NK-92 (cell line): ENCODE measurements around the gene CCNY.

Experiments used
- DNase-seq: peaks from one replicate; lab custom pipeline; 2025; ENCODE audit not compliant: unreplicated experiment; lab: John Stamatoyannopoulos, UW

Gene CCNY

DNA sequence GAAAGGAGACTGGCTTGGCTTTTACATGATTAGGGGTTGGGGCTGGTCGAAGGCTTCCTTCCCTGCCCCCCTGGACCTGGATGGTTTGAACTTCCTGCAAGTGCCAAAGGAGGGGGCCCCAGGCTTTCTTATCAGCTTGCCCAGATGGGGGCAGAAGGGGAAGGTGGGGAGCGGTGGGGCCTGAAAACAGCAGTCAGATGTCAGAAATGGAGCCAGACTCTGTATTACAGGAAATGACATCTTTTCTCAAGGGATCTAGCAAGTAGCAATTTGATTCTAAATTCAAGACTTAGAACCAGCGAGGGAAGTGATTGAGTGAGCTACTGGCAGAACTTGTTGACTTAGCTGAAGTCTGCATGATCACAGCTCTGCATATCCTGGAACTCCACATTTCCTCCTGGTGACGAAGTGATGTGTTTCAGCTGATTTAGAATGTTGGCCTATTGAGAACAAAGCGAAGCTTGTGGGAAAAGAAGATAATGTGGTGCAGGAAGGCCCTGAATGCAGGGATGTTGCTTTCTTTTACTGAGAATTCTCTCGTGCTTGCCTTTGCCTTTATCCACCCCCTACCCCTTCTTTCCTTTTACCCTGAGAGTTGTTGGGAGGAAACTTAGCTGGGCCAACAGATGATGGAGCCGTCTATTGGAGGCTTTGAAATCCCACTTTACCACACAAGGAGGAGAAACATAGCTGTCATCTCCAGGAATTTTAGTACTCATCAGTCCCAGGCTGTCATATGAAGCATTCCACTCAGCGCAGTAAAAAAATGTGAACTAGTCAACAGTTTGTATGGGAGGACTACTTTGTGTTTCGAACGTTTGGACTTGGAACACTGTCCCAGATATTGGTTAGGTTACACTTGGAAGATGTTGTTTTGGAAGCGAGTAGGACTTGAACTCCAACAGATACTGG lies 43.2 kb downstream of the CCNY start:
- no peak for DNase-seq

DNA sequence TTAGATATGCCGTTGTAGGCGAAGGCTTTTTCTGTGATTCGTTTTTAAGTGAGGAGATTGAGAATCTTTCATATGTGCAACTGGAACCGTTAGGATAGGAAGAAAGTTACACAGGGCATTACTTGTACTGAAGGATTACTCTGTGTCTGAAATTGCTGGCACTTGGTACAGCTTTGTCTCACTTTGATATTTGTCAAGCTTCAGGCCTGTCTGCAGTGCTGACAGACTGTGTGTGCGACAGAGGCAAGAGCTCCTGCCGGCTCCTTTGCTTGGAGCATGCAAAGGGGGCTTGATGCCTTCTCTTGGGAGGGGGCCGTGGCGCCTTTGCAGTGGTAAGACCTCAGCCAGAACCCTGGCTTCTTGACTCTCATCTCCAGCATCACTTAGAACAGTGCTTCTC lies 45.8 kb downstream of the CCNY start:
- DNase-seq: no peak

DNA sequence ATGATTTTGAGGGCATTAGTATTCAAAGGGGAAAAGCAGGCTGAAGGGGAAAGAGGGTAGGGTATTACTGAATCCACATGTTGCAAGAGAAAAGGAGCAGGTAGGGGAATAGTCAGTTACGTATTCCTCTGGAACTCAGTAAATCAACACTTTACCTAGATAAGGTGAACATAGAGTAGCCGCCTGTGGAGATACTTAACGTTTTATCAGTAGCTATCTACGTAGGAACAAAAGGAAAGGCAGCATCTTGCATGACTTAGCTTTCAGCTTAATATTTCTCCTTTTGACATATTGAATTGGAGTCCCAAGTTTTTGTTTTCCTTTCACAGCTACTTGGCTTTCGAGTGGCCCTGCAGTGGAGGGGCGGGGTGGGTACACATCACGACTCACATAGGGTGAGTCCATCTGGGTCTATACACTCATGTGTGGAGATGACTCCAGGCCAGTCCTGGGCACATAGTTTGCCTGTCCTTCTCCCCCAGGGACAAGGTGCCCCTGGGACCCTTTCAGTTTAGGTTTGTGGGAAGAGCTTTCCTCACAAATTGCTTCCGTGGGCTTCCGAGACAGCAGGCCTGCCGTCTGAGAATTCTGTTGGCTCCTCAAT lies 48.1 kb downstream of the CCNY start:
- no peak for DNase-seq

DNA sequence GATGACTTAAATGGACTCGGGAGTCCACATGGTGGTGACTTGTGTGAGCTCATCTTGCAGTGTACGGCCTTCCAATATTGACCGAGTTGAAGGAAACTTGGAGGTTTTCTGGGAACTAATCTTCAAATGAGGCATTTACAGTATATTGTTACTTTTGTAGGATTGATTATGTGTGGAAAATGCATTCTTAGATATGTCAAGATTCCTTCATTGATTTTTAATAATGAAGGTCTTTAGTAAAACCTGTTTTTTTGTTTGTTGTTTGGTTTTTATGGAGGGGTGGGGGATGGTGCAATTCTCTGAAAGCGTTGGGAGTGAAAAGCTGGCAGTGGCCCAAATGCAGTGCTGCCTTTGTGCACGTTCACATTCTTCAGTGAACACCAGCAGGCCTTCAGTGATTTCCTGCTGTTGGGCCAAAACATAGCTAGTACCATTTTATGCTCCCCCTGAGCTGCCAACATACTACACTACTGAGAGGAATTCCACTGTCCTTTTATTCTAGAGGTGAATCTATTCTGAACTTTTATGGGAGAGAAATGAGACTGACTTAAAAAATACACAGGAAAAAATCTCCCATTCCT lies 50.4 kb downstream of the CCNY start:
- no peak for DNase-seq

DNA sequence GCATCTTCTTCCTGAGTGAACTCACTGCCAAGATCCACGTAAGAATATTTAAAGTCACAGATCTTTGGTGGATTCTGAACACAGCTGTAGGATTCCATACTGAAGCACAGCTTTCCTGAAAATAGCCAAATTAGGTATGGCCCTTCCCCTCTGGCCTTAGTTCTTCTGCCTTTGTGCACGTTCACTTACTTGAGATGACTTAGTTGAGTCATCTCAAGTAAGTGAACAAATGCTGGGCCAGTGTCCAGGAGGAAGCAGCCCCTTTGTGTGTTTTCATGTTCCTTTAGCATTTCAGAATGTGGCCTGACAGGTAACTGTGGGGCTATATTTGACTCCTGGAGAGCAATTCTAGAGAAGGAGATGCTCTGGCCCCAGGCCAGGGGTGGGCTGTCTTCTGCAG lies 51.5 kb downstream of the CCNY start:
- DNase-seq: no peak

DNA sequence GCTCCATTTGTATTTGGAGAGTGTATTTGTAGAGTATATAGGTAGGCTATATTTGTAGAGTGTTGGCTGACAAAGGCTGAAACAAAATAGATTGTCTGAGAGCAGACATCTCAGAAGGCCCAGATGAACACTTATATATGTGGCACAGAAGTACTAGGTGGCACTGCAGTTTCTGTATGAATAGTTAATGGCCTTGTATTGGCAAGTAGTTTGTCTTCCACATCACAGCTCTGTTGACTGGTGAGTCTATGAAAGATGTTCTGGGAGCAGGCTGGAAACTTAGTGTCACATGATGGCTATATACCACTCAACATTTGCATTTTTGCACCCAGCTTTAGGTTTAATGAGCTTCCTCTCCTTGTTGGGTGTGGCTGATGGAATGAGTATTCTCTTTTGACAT lies 51.9 kb downstream of the CCNY start:
- DNase-seq: no peak

DNA sequence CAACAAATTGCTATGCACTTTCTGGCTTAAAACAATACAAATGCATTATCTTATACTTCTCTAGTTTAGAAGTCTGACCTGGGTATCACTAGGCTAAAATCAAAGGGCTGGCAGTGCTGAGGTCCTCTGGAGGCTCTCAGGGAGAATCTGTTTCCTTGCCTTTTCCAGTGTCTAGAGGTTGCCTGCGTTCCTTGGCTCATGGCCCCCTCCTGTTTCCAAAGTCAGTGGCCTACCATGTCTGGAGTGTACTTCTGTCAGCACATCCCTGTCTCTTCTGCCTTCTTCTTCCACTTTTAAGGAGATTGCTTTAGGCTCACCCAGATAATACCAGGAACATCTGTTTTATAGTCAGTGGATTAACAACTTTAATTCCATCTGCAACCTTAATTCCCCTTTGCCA lies 52.4 kb downstream of the CCNY start:
- no peak for DNase-seq

DNA sequence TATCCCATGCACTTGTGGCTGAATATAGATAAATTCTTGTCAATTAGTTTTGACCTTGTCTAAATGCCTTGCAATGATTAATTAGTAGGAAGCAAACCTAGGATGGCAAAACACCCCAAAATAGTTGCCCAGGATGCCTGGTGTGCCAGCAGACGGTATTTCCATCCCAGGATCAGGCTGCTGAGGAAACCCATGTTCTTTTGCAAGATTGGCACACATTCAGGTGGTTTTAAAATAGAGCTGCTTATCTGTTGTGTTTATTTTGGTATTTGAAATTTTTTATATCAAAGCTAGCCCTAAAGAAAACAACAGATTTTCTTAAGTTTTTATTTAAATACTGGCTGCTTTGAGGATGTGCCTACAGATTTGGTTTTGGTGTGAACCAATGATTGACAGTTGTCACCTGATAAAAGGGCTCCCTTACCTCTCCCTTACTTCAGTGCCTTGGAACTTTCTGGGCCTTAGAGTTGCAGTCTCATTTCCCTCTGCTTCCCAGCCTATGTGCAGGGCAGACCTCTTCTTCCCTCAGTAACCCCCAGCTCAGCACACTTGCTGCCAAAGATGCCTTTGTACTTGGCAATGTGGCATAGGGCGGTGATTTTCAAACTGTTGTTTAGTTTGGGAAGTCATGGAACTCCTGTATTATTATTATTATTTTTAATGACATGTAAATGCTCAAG lies 54.0 kb downstream of the CCNY start:
- no peak for DNase-seq

DNA sequence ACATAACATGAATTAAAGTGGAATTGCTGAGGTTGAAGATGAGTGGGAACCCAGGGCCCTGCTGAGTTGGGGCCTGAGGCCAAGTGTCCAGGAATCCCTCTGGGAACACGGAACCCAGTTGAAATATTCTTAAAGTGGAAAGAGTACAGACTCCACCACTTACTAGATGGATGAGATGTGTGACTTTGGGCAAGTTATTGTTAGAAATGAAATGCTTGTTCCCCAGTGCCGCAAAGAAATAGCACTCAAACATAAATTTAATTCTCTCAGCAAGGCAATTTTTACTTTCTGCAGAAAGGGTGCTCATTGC lies 54.5 kb downstream of the CCNY start:
- no peak for DNase-seq

DNA sequence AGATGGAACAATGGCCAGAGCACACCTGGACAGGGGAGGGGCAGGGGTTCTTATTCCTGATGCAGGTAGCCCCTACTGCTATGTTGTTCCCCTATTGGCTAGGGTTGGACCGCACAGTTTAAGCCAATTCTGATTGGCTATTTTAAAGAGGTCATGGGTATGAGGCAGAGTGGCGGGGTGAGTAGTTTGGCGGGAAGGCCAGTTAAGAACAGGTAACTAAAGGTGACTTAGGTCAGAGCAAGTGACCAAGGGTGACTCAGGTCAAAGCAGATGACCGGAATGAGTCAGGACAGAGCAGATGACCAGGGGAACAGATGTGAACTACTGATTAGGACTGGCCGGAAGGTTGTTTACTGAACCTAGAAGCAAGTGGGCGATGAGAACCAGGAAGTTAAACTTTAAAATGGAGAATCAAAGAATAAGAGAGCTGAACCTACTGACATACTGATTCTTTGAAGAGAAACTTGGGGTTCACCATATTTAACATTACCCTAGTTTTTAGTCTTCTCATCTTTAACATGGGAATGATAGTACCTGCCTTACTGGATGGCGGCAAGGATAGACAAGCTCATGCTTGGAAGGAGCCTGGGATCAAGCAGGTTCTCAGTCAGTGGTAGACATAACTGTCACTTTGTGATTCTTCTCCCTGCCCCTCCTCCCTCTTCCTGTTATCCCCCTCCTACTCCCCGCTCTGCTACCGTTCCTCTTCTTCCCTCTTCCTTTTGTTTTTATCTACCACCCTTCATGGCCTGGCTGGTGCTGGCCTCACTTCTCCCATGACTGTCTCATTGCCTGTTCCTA lies 55.0 kb downstream of the CCNY start:
- DNase-seq: no peak

DNA sequence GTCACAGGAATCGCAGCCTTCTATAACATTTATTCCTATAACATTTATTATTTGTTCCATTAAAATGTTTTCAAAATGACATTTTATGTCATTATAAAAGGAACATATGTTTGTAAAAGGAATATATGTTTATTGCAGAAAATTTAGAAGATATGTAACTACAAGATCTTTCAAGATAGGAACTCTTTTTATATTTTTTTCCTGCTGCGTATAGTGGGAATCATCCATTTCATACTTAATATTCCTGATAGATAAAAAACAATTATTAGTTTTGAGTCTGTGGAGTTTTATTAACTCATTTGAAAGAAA lies 55.6 kb downstream of the CCNY start:
- DNase-seq: no peak

DNA sequence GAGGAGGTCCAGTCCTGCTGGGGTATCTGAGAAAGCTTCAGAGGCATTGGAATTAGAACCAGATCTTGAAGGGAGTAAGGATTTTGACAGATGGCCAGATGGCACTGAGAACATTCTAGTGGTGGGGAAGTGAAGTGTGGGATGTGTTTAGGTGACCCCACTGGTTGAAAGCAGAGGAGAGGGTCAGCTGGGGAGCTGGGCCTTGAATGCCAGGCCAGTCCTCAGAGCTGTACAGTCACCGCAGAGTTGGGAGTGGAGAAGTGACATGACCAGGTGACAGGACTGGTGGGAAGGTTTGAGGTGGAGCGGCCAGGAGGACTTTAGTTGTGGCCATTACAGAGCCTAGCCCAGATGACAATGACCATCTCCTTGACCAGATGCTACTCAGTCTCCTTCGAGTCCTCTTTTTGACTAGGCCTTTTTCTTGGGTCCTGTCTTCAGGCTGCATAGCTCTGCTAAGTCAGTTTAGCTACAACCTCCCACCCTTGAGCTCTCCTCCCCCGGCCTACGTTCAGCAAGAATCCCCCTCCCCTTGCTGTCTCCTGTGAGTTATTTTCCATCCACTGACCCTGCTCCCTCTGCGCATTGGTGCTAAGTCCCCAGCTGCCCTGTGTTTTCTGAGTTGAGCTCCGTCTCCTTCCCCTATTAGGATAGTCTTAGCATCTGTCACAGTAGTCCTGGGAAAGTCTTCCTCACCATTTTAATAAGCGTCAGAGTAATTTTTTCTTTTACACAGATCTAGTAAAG lies 56.3 kb downstream of the CCNY start:
- no peak for DNase-seq

DNA sequence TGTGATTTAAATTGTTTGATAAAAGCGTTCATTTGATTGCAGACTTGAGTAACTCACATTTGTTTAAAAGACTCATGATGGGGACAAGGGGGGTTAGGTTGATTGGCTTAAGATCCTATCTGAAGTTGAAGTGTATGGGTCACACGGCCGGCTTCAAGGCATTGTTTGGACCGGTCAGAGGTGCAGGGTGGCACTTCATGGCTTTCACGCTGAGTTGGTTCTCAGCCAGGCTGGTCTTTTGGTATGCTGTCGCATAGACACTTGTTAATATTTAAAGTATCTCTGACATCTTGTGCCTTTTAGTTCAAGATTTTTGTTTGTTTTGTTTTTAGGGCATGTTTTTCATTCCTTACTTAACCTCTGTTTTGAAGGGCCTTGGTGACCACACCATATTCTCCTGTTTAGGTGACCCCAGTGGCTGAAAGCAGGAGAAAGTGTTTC lies 58.1 kb downstream of the CCNY start:
- DNase-seq: no peak

DNA sequence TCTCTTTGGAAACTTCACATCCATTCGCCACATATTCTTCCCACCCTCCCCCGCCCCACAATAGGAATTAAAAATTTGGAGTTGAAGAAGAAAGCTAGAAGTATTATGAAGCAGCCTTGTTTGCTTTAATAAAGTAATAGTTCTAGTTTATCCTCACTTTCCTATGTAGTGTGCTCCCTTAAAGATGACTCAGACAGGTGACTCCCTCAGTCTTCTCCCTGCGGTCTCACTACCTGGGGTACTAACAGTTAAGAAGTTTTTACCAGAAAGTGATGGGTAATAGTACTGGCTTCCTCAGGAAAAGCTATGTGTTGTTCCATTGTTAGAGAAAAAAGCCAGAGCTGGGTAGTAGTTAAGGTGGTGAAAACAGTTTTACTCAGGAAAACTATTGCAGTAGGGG lies 58.6 kb downstream of the CCNY start:
- no peak for DNase-seq

DNA sequence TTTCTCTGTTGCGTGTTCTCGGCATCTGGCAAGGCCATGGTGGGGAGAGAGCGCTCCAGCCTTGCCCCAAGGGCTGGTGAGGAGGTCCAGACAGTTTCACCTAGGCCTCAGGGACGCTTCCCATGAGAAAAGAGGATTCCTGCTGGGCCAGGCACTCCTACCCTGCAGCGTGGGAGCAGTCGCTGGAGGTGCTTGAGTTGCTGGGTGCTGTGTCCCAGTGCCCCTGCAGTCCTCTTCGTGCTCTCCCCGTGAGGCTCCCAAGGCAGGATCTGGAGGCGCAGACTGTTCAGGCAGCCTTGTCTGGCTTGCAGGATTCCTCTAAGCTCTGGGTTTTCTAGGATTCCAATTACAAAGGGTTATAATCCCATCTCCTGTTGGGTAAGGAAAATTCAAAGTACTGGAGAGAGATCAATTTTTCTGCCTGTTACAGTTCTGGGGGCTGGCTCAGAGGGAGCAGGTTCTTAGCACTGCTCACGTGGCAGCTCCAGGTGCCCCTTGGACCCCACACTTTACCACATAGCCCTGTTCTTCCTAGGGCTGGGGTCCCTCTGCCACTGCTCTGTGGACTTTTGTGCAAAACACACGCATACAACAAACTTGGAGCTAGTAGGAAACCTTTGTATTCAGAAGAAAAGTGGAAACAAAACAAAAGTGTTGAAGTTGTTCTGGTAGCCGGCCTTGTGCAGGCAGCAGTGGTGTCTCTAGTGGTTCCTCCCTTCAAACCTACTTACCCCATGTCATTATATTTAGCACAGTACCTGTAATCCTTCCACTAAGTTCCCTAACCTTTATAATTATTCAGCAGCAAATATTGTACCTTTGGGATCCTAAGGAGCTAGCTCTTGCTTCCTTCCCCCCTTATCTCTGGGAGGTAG lies 60.5 kb downstream of the CCNY start:
- no peak for DNase-seq

DNA sequence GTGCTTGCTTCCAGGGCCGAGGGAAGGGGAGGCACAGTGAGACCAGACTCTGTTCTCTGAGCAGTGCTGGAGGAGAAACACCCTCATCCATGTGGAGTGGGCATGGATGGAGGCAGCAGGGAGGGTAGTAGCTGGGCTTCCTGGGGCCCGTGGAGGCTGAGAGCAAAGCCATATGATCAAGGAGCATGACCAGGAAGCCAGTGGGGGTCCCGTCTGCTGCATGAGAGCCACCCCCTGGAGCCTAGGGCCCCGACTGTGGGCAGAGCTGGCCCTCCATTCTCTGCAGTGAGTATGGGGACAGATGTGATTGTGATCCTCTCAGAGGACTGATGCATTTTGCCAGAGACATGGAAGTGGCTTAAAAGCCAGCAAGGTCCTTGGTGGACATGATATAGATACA lies 61.6 kb downstream of the CCNY start:
- no peak for DNase-seq

DNA sequence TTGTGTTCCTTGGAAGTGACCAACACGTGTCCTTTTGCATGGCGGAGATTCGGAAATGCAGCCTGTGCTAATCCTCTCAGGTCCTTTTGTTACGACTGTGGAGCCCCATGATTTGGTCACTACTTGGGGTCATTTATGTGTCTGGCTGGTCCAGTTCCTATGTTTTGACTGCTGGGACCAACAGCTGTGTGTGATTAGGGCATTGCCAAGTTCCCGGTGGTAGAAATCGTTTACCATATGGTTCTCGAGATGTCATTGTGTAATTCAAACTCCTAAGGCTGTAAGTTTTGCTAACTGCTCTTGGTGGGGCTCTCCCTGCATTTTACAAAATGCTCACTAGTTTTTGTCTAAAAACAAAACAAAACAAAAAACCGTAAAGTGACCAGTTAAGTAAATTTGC lies 62.0 kb downstream of the CCNY start:
- DNase-seq: no peak

DNA sequence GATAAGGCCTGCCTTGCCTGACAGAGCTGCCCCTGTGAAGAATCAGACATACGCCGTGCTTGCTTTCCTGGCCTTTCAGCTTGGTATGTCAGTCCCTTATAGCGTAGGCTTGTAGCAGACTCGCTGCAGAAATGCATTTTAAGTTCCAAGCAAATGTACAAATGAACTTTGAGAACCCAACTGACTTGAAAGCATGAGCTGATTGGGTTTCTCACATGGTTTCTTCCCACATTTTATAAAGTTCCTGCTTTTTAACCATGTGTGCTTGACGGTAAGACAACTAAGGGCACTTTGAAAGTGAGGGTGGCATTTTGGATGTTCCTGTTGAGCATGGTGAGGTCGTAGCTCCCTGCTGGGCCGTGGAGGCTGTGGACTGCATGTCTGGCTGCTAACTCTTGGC lies 62.6 kb downstream of the CCNY start:
- DNase-seq: no peak

DNA sequence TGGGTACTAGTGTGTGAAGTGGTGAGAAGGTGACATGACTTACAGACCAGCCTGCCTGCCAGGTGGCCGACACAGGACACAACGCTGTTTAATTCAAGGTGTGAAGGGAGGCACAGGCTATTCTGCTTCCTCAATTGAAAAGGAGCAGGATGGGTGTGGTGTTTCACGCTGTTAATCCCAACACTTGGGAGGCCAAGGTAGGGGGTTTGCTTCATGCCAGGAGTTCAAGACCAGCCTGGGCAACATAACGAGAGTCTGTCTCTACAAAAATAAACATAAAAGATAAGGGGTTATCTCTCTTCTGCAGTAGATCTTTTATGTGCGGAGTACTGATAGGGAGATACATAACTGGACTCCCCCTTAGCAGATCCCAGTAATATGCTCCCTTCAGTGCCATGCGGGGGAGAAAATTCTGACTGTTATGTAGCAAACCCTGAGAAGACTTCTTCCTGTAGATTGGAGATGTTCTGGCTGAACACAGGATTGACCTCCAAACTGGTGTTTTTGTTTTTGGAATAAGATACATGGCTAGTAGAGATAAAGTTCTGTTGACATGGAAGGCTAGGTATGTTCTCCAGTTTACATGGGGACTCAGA lies 63.2 kb downstream of the CCNY start:
- DNase-seq: no peak
